8988T (cell line): ENCODE results near the gene PXMP4.

Experiments used
- DNase-seq: peaks from one replicate; pipeline ENCODE4 v3.0.0; 2011

PXMP4 gene

GRCh38 chr20:33653218-33653899 lies 66.8 kb downstream of the PXMP4 start:
- DNase-seq = peak; percentile 84
